ENCODE data around the gene BICD1.

GRCh38 chr12:32390572-32391219 lies 284.0 kb downstream of the BICD1 start:
- TF ChIP-seq, protein P1, sequence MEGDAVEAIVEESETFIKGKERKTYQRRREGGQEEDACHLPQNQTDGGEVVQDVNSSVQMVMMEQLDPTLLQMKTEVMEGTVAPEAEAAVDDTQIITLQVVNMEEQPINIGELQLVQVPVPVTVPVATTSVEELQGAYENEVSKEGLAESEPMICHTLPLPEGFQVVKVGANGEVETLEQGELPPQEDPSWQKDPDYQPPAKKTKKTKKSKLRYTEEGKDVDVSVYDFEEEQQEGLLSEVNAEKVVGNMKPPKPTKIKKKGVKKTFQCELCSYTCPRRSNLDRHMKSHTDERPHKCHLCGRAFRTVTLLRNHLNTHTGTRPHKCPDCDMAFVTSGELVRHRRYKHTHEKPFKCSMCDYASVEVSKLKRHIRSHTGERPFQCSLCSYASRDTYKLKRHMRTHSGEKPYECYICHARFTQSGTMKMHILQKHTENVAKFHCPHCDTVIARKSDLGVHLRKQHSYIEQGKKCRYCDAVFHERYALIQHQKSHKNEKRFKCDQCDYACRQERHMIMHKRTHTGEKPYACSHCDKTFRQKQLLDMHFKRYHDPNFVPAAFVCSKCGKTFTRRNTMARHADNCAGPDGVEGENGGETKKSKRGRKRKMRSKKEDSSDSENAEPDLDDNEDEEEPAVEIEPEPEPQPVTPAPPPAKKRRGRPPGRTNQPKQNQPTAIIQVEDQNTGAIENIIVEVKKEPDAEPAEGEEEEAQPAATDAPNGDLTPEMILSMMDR (IDR thresholded peaks at IDR 0.05), result no peak
- TF ChIP-seq EZH2 (IDR thresholded peaks at IDR 0.05; ENCODE audit: borderline replicate concordance, insufficient read depth, low read depth, low read length, poor library complexity, severe bottlenecking), result no peak
